IgD-negative memory B cell (primary cell): ENCODE measurements around the gene TBL1XR1. TPM values are rescaled to one million over a fixed set of nuclear protein-coding genes. Genes with fewer than 3 reads are reported as not detected.
"Not testable (repeated sequence)": the region's sequence is repeated elsewhere in the genome, so short reads cannot be mapped to it uniquely, and the experiment has no call there.

Source experiments
- H3K27ac Mint-ChIP-seq, 3 donors: one replicate each; pipeline ENCODE4 v1.8.0; 2020 to 2022; ENCODE audit warnings: mild to moderate bottlenecking in 3 of 3, mixed read lengths in 3 of 3, moderate library complexity in 1 of 3
- H3K27me3 Mint-ChIP-seq: one replicate; pipeline ENCODE4 v1.8.0; 2021; ENCODE audit warnings: mixed read lengths
- H3K36me3 Mint-ChIP-seq: one replicate; pipeline ENCODE4 v1.8.0; 2020; ENCODE audit warnings: mild to moderate bottlenecking, mixed read lengths
- H3K4me1 Mint-ChIP-seq, 3 donors: one replicate each; pipeline ENCODE4 v1.8.0; 2020 to 2022; ENCODE audit warnings: mixed read lengths in 3 of 3, mild to moderate bottlenecking in 1 of 3
- H3K4me3 Mint-ChIP-seq, 4 donors: one replicate each; pipeline ENCODE4 v1.8.0; 2020 to 2022; ENCODE audit warnings: mild to moderate bottlenecking in 4 of 4, mixed read lengths in 4 of 4, moderate library complexity in 3 of 4
- H3K9me3 Mint-ChIP-seq, 3 donors: one replicate each; pipeline ENCODE4 v1.8.0; 2020 to 2021; ENCODE audit warnings: mixed read lengths in 3 of 3, mild to moderate bottlenecking in 1 of 3
- polyA plus RNA-seq: library from polyadenylated mRNA; unstranded; fragments of 300-500 nt; fragmentation: Illumina TruSeq; gene quantifications from one replicate; pipeline ENCODE4 v1.2.3, GENCODE V29; 2021

Gene TBL1XR1
- polyA plus RNA-seq, 1 donor from 2014 or later = 23.6 TPM

GRCh38 chr3:177005718-177006405, 191.4 kb downstream of the TBL1XR1 start:
- peak overlapping the region in 1 of 4 donors; percentile 2 for H3K4me3 Mint-ChIP-seq
- no peaks in the 10 kb centered on the region for H3K27me3 Mint-ChIP-seq
- peaks cover 0 to 3% (median 0%) of the 10 kb centered on the region in 3 donors for H3K4me1 Mint-ChIP-seq
- H3K27ac Mint-ChIP-seq = no peak overlapping the region
- peaks cover 7 to 25% (median 9%) of the 10 kb centered on the region in 3 donors for H3K9me3 Mint-ChIP-seq
- peaks cover 2% of the 10 kb centered on the region for H3K36me3 Mint-ChIP-seq

- H3K27me3 Mint-ChIP-seq, H3K4me3 Mint-ChIP-seq, H3K4me1 Mint-ChIP-seq, H3K27ac Mint-ChIP-seq, H3K36me3 Mint-ChIP-seq: not testable (repeated sequence)
- H3K9me3 Mint-ChIP-seq = peaks cover 9 to 11% (median 9%) of the 10 kb centered on the region in 3 donors
These were observed 197.1 kb downstream of the TBL1XR1 start for GRCh38 chr3:177000159-177000558.

- H3K27me3 Mint-ChIP-seq = peaks cover 4% of the 10 kb centered on the region
- H3K27ac Mint-ChIP-seq = no peak overlapping the region
- H3K9me3 Mint-ChIP-seq = peaks cover 6 to 13% (median 11%) of the 10 kb centered on the region in 3 donors
These were observed 201.3 kb downstream of the TBL1XR1 start for GRCh38 chr3:176995946-176996345.

GRCh38 chr3:176994891-176995781, 202.1 kb downstream of the TBL1XR1 start:
- Mint-ChIP-seq H3K9me3 (peaks cover 5 to 7% (median 6%) of the 10 kb centered on the region in 3 donors), H3K4me3 (no peak overlapping the region), H3K4me1 (no peaks in the 10 kb centered on the region), H3K27me3 (peaks cover 4% of the 10 kb centered on the region), H3K27ac (no peak overlapping the region), H3K36me3 (no peaks in the 10 kb centered on the region)

More at GRCh38 chr3:176995946-176996345, 201.3 kb downstream of the TBL1XR1 start:
- Mint-ChIP-seq H3K36me3 (no peaks in the 10 kb centered on the region), H3K4me1 (no peaks in the 10 kb centered on the region), H3K4me3 (no peak overlapping the region)

- H3K27ac Mint-ChIP-seq = no peak overlapping the region
- peaks cover 4 to 6% (median 4%) of the 10 kb centered on the region in 3 donors for H3K9me3 Mint-ChIP-seq
- no peaks in the 10 kb centered on the region for H3K4me1 Mint-ChIP-seq
These were observed 202.9 kb downstream of the TBL1XR1 start for GRCh38 chr3:176994393-176994792.

GRCh38 chr3:176992978-176993377, 204.3 kb downstream of the TBL1XR1 start:
- H3K4me3 Mint-ChIP-seq = no peak overlapping the region
- H3K9me3 Mint-ChIP-seq = peaks cover 2 to 6% (median 4%) of the 10 kb centered on the region in 3 donors
- no peaks in the 10 kb centered on the region for H3K4me1 Mint-ChIP-seq
- no peaks in the 10 kb centered on the region for H3K36me3 Mint-ChIP-seq
- no peak overlapping the region for H3K27ac Mint-ChIP-seq
- H3K27me3 Mint-ChIP-seq = peaks cover 4% of the 10 kb centered on the region

More at GRCh38 chr3:176994393-176994792, 202.9 kb downstream of the TBL1XR1 start:
- H3K36me3 Mint-ChIP-seq = no peaks in the 10 kb centered on the region
- H3K4me3 Mint-ChIP-seq = no peak overlapping the region
- H3K27me3 Mint-ChIP-seq = peaks cover 4% of the 10 kb centered on the region

GRCh38 chr3:176992565-176992964, 204.7 kb downstream of the TBL1XR1 start:
- H3K9me3 Mint-ChIP-seq = peaks cover 2 to 6% (median 4%) of the 10 kb centered on the region in 3 donors
- no peak overlapping the region for H3K27ac Mint-ChIP-seq
- no peaks in the 10 kb centered on the region for H3K36me3 Mint-ChIP-seq
- H3K4me3 Mint-ChIP-seq = no peak overlapping the region
- H3K27me3 Mint-ChIP-seq = peaks cover 4% of the 10 kb centered on the region
- H3K4me1 Mint-ChIP-seq = no peaks in the 10 kb centered on the region

GRCh38 chr3:176988795-176989194, 208.5 kb downstream of the TBL1XR1 start:
- peaks cover 2 to 7% (median 4%) of the 10 kb centered on the region in 3 donors for H3K9me3 Mint-ChIP-seq
- H3K4me3 Mint-ChIP-seq = no peak overlapping the region
- peaks cover 4% of the 10 kb centered on the region for H3K27me3 Mint-ChIP-seq
- H3K4me1 Mint-ChIP-seq = no peaks in the 10 kb centered on the region
- no peaks in the 10 kb centered on the region for H3K36me3 Mint-ChIP-seq
- no peak overlapping the region for H3K27ac Mint-ChIP-seq

GRCh38 chr3:176987901-176988650, 209.2 kb downstream of the TBL1XR1 start:
- Mint-ChIP-seq H3K36me3 (no peaks in the 10 kb centered on the region), H3K4me3 (no peak overlapping the region), H3K9me3 (peaks cover 2 to 7% (median 4%) of the 10 kb centered on the region in 3 donors), H3K27ac (no peak overlapping the region), H3K4me1 (no peaks in the 10 kb centered on the region), H3K27me3 (peaks cover 4% of the 10 kb centered on the region)

- no peak overlapping the region for H3K27ac Mint-ChIP-seq
- H3K27me3 Mint-ChIP-seq = no peaks in the 10 kb centered on the region
- H3K9me3 Mint-ChIP-seq = peaks cover 0 to 9% (median 2%) of the 10 kb centered on the region in 3 donors
- H3K36me3 Mint-ChIP-seq = no peaks in the 10 kb centered on the region
- H3K4me1 Mint-ChIP-seq = peaks cover 0 to 2% (median 0%) of the 10 kb centered on the region in 3 donors
- no peak overlapping the region for H3K4me3 Mint-ChIP-seq
These were observed 218.8 kb downstream of the TBL1XR1 start for GRCh38 chr3:176978441-176978840.

GRCh38 chr3:176977331-176977730, 220.0 kb downstream of the TBL1XR1 start:
- Mint-ChIP-seq H3K4me1 (peaks cover 0 to 2% (median 0%) of the 10 kb centered on the region in 3 donors), H3K27me3 (no peaks in the 10 kb centered on the region), H3K4me3 (no peak overlapping the region), H3K9me3 (peaks cover 0 to 7% (median 2%) of the 10 kb centered on the region in 3 donors), H3K27ac (no peak overlapping the region), H3K36me3 (no peaks in the 10 kb centered on the region)

- H3K27ac Mint-ChIP-seq = no peak overlapping the region
- no peaks in the 10 kb centered on the region for H3K27me3 Mint-ChIP-seq
- no peaks in the 10 kb centered on the region for H3K9me3 Mint-ChIP-seq
- H3K36me3 Mint-ChIP-seq = no peaks in the 10 kb centered on the region
- no peak overlapping the region for H3K4me3 Mint-ChIP-seq
- peaks cover 0 to 2% (median 0%) of the 10 kb centered on the region in 3 donors for H3K4me1 Mint-ChIP-seq
These were observed 220.7 kb downstream of the TBL1XR1 start for GRCh38 chr3:176976586-176976985.

GRCh38 chr3:176974279-176974678, 223.0 kb downstream of the TBL1XR1 start:
- no peaks in the 10 kb centered on the region for H3K36me3 Mint-ChIP-seq
- peaks cover 0 to 2% (median 0%) of the 10 kb centered on the region in 3 donors for H3K4me1 Mint-ChIP-seq
- H3K27ac Mint-ChIP-seq = no peak overlapping the region
- no peaks in the 10 kb centered on the region for H3K9me3 Mint-ChIP-seq
- H3K27me3 Mint-ChIP-seq = no peaks in the 10 kb centered on the region
- no peak overlapping the region for H3K4me3 Mint-ChIP-seq

GRCh38 chr3:176971613-176972174, 225.6 kb downstream of the TBL1XR1 start:
- no peaks in the 10 kb centered on the region for H3K27me3 Mint-ChIP-seq
- H3K4me1 Mint-ChIP-seq = peaks cover 0 to 2% (median 0%) of the 10 kb centered on the region in 3 donors
- H3K36me3 Mint-ChIP-seq = no peaks in the 10 kb centered on the region
- no peaks in the 10 kb centered on the region for H3K9me3 Mint-ChIP-seq
- H3K27ac Mint-ChIP-seq = no peak overlapping the region
- H3K4me3 Mint-ChIP-seq = no peak overlapping the region
